OCI-LY7 (cell line): Measurements from ENCODE around the gene ZNF821.

Experiments
- EZH2phosphoT487 ChIP-seq: fragments of 200-600 bp; sonication (generic); IDR thresholded peaks from 2 replicates; pipeline ENCODE4 v1.6.1; 2018; ENCODE audit warnings: low read depth, borderline replicate concordance, mild to moderate bottlenecking, mixed run types, antibody characterized with exemption, low read length, moderate library complexity, mixed read lengths
- TF ChIP-seq, protein P1 (sequence below): fragments of 200-600 bp; sonication (generic); conservative IDR thresholded peaks from 2 replicates; pipeline ENCODE4 v1.5.1; 2014; ENCODE audit warnings: mild to moderate bottlenecking, antibody characterized with exemption, low read length, moderate library complexity, mixed read lengths

- TF ChIP-seq, protein P1, sequence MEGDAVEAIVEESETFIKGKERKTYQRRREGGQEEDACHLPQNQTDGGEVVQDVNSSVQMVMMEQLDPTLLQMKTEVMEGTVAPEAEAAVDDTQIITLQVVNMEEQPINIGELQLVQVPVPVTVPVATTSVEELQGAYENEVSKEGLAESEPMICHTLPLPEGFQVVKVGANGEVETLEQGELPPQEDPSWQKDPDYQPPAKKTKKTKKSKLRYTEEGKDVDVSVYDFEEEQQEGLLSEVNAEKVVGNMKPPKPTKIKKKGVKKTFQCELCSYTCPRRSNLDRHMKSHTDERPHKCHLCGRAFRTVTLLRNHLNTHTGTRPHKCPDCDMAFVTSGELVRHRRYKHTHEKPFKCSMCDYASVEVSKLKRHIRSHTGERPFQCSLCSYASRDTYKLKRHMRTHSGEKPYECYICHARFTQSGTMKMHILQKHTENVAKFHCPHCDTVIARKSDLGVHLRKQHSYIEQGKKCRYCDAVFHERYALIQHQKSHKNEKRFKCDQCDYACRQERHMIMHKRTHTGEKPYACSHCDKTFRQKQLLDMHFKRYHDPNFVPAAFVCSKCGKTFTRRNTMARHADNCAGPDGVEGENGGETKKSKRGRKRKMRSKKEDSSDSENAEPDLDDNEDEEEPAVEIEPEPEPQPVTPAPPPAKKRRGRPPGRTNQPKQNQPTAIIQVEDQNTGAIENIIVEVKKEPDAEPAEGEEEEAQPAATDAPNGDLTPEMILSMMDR = no peak
- no peak for TF ChIP-seq EZH2phosphoT487
These were observed 18.7 kb downstream of the ZNF821 start for GRCh38 chr16:71865173-71865863.
